Adrenal gland (tissue), 5 donors: ENCODE data around the gene TTC23L.
A peak's percentile ranks its signal among the peaks of the same experiment; 100 is the strongest.

Experiments
- POLR2A ChIP-seq, 2 donors: fragments of 450-650 bp; IDR thresholded peaks; one replicate each; pipeline ENCODE4 v1.6.1; 2017; ENCODE audit warnings: antibody characterized with exemption in 2 of 2, mild to moderate bottlenecking in 2 of 2, moderate library complexity in 1 of 2
- TF ChIP-seq, protein P1 (sequence below), 6 experiments: fragments of 450-650 bp in 4 of 6; fragments of 200-600 bp in 2 of 6; sonication (generic) in 1 of 6; IDR thresholded peaks; 1 replicate in 5 of 6; 2 replicates in 1 of 6; pipeline versions ENCODE4 v1.5.1 to v1.8.0; 2016 to 2021; ENCODE audit warnings: antibody characterized with exemption in 6 of 6, mild to moderate bottlenecking in 2 of 6, moderate library complexity in 1 of 6
- donor health status: DM: no; HTN: no; CAD: no.

DNA sequence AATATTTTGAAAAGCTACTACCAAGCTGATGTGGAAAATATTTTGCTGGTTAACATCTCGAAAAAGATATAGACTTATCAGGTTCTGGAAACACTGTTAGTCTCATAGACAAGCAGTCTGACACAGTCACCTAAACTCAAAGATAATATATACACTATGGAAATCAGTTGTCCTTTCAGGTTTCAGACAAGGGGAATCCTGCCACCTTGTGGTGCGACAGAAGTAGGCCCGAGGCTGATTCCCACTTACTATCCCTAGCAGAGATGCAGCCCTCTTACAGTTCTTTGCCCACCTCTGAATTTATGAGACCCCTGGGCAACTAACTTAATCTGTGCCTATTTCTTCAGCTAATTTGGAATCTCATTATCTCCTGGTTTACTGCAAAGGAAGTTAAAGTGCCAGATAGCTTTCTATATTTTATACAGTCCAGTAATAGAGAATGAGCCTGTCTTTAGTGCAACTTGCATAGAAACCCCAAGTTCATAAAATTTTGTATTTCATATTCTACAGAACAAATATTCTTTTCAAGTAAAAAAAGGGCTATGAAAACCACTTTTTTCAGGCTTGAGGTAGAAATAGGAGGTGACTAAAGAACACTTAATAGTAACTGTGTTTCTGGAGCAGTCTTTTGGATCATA, 59.4 kb downstream of the TTC23L start:
- TF ChIP-seq, protein P1, sequence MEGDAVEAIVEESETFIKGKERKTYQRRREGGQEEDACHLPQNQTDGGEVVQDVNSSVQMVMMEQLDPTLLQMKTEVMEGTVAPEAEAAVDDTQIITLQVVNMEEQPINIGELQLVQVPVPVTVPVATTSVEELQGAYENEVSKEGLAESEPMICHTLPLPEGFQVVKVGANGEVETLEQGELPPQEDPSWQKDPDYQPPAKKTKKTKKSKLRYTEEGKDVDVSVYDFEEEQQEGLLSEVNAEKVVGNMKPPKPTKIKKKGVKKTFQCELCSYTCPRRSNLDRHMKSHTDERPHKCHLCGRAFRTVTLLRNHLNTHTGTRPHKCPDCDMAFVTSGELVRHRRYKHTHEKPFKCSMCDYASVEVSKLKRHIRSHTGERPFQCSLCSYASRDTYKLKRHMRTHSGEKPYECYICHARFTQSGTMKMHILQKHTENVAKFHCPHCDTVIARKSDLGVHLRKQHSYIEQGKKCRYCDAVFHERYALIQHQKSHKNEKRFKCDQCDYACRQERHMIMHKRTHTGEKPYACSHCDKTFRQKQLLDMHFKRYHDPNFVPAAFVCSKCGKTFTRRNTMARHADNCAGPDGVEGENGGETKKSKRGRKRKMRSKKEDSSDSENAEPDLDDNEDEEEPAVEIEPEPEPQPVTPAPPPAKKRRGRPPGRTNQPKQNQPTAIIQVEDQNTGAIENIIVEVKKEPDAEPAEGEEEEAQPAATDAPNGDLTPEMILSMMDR (IDR thresholded peaks at IDR 0.05) = peak; percentile 75 to 94 (median 85)
- TF ChIP-seq POLR2A (IDR thresholded peaks at IDR 0.05) = no peak
